ENCODE data around the gene TIMM9. TPM values are rescaled to one million over a fixed set of nuclear protein-coding genes. Genes with fewer than 3 reads are reported as not detected.
"Not testable (repeated sequence)": the region's sequence is repeated elsewhere in the genome, so short reads cannot be mapped to it uniquely, and the experiment has no call there.

Gene TIMM9
- total RNA-seq, 1 donor from 2014 or later = 35.7 TPM

DNA sequence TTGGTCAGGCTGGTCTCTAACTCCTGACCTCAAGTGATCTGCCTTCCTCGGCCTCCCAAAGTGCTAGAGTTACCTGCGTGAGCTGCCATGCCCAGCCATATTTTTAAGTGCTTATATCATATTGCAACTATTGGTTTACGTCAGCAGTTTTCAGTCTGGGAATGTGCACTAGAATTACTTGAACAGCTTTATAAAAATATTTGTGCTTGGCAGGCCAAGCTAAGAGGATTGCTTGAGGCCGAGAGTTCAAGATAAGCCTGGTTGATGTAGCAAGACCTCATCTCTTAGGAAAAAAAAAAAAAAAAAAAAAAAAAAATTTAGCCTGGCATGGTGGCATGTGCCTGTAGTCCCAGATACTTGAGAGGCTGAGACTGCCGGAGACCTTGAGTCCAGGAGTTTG, 17.3 kb upstream of the TIMM9 start:
- Mint-ChIP-seq H3K4me3 (no peak overlapping the region), H3K9me3 (no peaks in the 10 kb centered on the region), H3K27ac (no peak overlapping the region), H3K36me3 (ENCODE audit: low read depth) (peaks cover 50% of the 10 kb centered on the region), H3K27me3 (no peaks in the 10 kb centered on the region), H3K4me1 (no peaks in the 10 kb centered on the region)
- CTCF ChIA-PET = no interaction called here
- intact Hi-C loops (cut with micrococcal nuclease) = no loop called here
- POLR2A ChIA-PET = no interaction called here
- TF ChIP-seq, protein P1, sequence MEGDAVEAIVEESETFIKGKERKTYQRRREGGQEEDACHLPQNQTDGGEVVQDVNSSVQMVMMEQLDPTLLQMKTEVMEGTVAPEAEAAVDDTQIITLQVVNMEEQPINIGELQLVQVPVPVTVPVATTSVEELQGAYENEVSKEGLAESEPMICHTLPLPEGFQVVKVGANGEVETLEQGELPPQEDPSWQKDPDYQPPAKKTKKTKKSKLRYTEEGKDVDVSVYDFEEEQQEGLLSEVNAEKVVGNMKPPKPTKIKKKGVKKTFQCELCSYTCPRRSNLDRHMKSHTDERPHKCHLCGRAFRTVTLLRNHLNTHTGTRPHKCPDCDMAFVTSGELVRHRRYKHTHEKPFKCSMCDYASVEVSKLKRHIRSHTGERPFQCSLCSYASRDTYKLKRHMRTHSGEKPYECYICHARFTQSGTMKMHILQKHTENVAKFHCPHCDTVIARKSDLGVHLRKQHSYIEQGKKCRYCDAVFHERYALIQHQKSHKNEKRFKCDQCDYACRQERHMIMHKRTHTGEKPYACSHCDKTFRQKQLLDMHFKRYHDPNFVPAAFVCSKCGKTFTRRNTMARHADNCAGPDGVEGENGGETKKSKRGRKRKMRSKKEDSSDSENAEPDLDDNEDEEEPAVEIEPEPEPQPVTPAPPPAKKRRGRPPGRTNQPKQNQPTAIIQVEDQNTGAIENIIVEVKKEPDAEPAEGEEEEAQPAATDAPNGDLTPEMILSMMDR (IDR thresholded peaks at IDR 0.05) = no peak
- ATAC-seq (ENCODE audit: low read depth) (no peak), DNase-seq (no peak)

DNA sequence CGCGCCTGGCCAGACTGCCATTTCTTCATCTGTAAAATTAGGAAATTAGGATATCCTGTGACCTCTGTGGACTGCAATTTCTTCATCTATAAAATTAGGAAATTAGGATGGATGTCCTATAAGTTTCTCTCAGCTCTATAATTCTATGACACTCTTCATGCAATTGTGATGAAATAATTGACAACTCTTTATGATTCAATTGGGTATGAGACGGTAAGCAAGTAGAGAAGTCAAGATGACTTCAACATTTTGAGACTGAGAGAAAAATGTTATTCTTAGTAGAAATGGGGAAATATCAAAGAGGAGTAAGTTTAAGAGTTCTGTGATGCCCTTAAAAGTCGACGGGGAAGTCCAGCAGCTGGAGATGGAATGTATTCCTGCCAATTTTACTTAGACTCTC, 12.1 kb upstream of the TIMM9 start:
- H3K27ac Mint-ChIP-seq = no peak overlapping the region
- intact Hi-C loops (cut with micrococcal nuclease) = no loop called here
- DNase-seq = no peak
- H3K36me3 Mint-ChIP-seq (ENCODE audit: low read depth) = peaks cover 63% of the 10 kb centered on the region
- TF ChIP-seq, protein P1 (IDR thresholded peaks at IDR 0.05) = no peak
- ChIA-PET CTCF (no interaction called here), POLR2A (no interaction called here)
- no peak overlapping the region for H3K4me3 Mint-ChIP-seq
- no peak for ATAC-seq (ENCODE audit: low read depth)
- H3K4me1 Mint-ChIP-seq = no peaks in the 10 kb centered on the region
- H3K27me3 Mint-ChIP-seq = no peaks in the 10 kb centered on the region
- H3K9me3 Mint-ChIP-seq = no peaks in the 10 kb centered on the region

DNA sequence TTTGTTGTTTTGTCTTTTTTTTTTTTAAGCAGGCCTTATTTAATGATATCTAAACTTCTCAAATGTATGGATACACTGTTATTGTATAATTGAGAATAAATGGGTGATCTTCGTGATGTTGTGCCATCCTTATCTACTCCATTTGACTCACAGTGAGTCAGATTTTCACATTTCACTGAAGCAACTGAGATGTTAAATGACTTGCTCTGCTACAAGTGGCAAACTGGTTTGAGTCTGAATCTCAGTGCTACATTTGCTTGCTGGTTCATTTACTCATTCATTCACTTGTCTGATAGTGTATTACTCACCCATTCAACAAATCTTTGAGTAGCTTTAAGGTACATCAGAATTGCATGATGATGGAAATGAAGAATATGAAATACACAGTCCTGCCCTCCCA, 2.8 kb upstream of the TIMM9 start:
- H3K27ac Mint-ChIP-seq = peak overlapping the region; percentile 12
- H3K9me3 Mint-ChIP-seq = no peaks in the 10 kb centered on the region
- no peaks in the 10 kb centered on the region for H3K27me3 Mint-ChIP-seq
- ChIA-PET CTCF (interaction anchor here (1.0 kb wide), 1 partner anchor 35 kb away, joined by 3 read pairs; the partner anchor contains the start of gene TOMM20L), POLR2A (interaction anchor here (0.7 kb wide), 1 partner anchor 19 kb away, joined by 6 read pairs; no protein-coding TSS in a partner anchor)
- intact Hi-C loops (cut with micrococcal nuclease) = no loop called here
- ATAC-seq (ENCODE audit: low read depth) (no peak), DNase-seq (no peak)
- TF ChIP-seq, protein P1 (IDR thresholded peaks at IDR 0.05) = no peak
- peaks cover 41% of the 10 kb centered on the region for H3K4me1 Mint-ChIP-seq
- peak overlapping the region; percentile 38 for H3K4me3 Mint-ChIP-seq
- H3K36me3 Mint-ChIP-seq (ENCODE audit: low read depth) = peaks cover 44% of the 10 kb centered on the region

DNA sequence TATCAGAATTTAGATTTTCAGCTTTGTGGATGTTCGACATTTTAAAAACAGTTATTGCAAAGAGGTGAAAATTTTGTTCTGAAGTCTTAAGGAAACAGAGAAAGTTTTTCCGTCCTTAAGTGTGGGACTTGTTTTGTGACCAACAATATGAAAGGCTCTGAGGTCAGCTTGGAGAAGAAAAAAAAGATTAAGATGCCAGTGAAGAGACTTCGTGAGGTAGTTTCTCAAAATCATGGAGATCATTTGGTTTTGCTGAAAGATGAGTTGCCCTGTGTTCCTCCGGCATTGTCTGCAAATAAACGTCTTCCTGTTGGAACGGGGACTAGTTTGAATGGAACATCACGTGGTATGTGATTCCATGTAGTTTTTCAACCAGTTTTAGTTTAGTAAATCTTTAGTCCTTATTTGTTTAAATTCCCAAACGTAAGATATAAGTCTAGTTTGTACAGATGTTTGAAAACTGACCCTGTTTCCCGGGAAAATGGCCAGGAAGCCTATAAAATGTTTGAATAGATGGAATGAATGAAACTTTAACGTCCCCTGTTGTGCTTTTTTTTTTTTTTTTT, 870 bp upstream of the TIMM9 start:
- peaks cover 46% of the 10 kb centered on the region for H3K4me1 Mint-ChIP-seq
- ChIA-PET CTCF (interaction anchor here (0.8 to 1.8 kb wide), 4 partner anchors 11 to 33 kb away, joined by 3 to 5 read pairs (median 4); no protein-coding TSS in a partner anchor), POLR2A (interaction anchor here (1.2 to 3.0 kb wide), 6 partner anchors 33 to 1820 kb away, joined by 3 to 51 read pairs (median 9); partner anchors contain the start of genes ARID4A, PPM1A, PSMA3 and TOMM20L)
- H3K9me3 Mint-ChIP-seq = no peaks in the 10 kb centered on the region
- peaks cover 40% of the 10 kb centered on the region for H3K36me3 Mint-ChIP-seq (ENCODE audit: low read depth)
- H3K27ac Mint-ChIP-seq = peak overlapping the region; percentile 97
- ATAC-seq (ENCODE audit: low read depth) (no peak), DNase-seq (no peak)
- TF ChIP-seq, protein P1 (IDR thresholded peaks at IDR 0.05) = no peak
- intact Hi-C loops (cut with micrococcal nuclease) = loop anchor here (2.0 to 5.0 kb wide), 2 partner anchors 1036 to 1665 kb away; partner anchors contain the start of gene NAA30
- no peaks in the 10 kb centered on the region for H3K27me3 Mint-ChIP-seq
- peak overlapping the region; percentile 94 for H3K4me3 Mint-ChIP-seq

DNA sequence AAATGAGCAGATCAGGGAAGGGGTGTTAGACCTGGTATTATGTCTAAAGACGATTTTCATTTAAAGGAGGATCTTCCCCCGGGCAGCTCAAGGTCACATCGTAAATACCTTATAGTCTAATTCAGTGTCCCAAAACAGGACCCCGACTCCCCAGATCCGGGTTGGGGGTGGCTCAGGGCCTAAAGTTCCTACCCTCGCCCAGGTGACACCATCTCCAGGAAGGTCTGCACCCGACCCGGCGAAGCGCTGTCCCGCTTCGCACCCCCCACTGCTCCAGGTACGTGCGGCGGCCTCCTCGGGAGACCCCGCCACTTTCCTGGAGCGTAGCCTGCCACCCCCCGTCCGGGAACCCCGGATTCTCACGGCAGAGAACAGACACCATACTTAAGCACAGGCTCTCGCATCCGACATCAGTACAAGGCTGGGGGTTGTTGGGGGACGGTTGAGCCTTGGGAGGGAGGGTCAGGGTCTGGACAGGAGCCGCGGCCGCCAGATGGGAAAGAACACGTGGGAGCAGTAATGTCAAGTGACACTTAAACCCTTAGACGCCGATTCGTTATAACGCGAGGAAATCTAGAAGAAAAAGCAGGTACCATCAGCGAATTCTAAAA, 556 bp downstream of the TIMM9 start:
- peak overlapping the region; percentile 97 for H3K27ac Mint-ChIP-seq
- no peaks in the 10 kb centered on the region for H3K27me3 Mint-ChIP-seq

DNA sequence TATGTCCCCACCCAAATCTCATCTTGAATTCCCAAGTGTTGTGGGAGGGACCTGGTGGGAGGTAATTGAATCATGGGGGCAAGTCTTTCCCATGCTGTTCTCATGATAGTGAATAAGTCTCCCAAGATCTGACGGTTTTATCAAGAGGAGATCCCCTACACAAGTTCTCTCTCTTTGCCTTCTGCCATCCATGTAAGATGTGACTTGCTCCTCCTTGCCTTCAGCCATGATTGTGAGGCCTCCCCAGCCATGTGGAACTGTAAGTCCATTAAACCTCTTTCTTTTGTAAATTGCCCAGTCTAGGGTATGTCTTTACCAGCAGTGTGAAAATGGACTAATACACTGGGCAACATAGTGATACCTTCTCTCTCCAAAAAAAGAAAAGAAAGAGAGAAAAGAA, 10.4 kb downstream of the TIMM9 start:
- H3K9me3 Mint-ChIP-seq; DNase-seq; ATAC-seq (ENCODE audit: low read depth); H3K4me3 Mint-ChIP-seq; intact Hi-C loops (cut with micrococcal nuclease); H3K27me3 Mint-ChIP-seq; H3K27ac Mint-ChIP-seq: not testable (repeated sequence)
- POLR2A ChIA-PET = interaction anchor here (0.6 kb wide), 1 partner anchor 217 kb away, joined by 3 read pairs; the partner anchor contains the start of gene ACTR10
- peaks cover 11% of the 10 kb centered on the region for H3K4me1 Mint-ChIP-seq
- H3K36me3 Mint-ChIP-seq (ENCODE audit: low read depth) = peaks cover 68% of the 10 kb centered on the region
- CTCF ChIA-PET = interaction anchor here (1.0 kb wide), 1 partner anchor 10 kb away, joined by 3 read pairs; the partner anchor contains the start of genes KIAA0586 and TIMM9

More for the DNA sequence above, 556 bp downstream of the TIMM9 start:
- H3K4me3 Mint-ChIP-seq = peak overlapping the region; percentile 94
- H3K9me3 Mint-ChIP-seq = no peaks in the 10 kb centered on the region
- intact Hi-C loops (cut with micrococcal nuclease) = loop anchor here (1.0 to 5.0 kb wide), 11 partner anchors 30 to 1058 kb away; partner anchors contain the start of genes ACTR10, ARID4A, DAAM1 and DACT1
- H3K36me3 Mint-ChIP-seq (ENCODE audit: low read depth) = peaks cover 41% of the 10 kb centered on the region
- peak; percentile 41 for ATAC-seq (ENCODE audit: low read depth)
- TF ChIP-seq, protein P1 (IDR thresholded peaks at IDR 0.05) = no peak
- DNase-seq = peak; percentile 51
- POLR2A ChIA-PET = interaction anchor here (0.6 to 3.0 kb wide), 11 partner anchors 31 to 1822 kb away, joined by 3 to 51 read pairs (median 6); partner anchors contain the start of genes AP5M1, ARID4A, DHRS7 and EXOC5
- H3K4me1 Mint-ChIP-seq = peaks cover 46% of the 10 kb centered on the region
- CTCF ChIA-PET = interaction anchor here (1.2 to 1.3 kb wide), 2 partner anchors 10 to 31 kb away, joined by 3 read pairs; partner anchors contain the start of gene TOMM20L
